HEK293T (cell line): Measurements from ENCODE around the gene CNTN5.

Experiments
- CTCF ChIA-PET: fragments of 350-600 bp; formaldehyde crosslinking; extraction: SDS; loops from one replicate; lab custom pipeline; 2021; ENCODE audit warnings: antibody characterized with exemption, inconsistent platforms; lab: Yijun Ruan, JAX
- POLR2A ChIA-PET: fragments of 350-600 bp; formaldehyde crosslinking; extraction: SDS; loops from one replicate; lab custom pipeline; 2020; ENCODE audit warnings: antibody characterized with exemption, inconsistent platforms; lab: Yijun Ruan, JAX
- DNase-seq: peaks from one replicate; pipeline ENCODE4 v3.0.0; 2012; ENCODE audit warnings: mixed read lengths; ENCODE audit errors: extremely low spot score
- ARNT ChIP-seq: fragments of 450-650 bp; IDR thresholded peaks from 2 replicates; pipeline ENCODE4 v1.6.1; 2017; ENCODE audit warnings: mild to moderate bottlenecking
- BHLHE40 ChIP-seq: fragments of 450-650 bp; IDR thresholded peaks from 2 replicates; pipeline ENCODE4 v1.6.1; 2016; ENCODE audit warnings: mild to moderate bottlenecking, moderate library complexity, borderline replicate concordance
- CTBP1 ChIP-seq: fragments of 450-650 bp; IDR thresholded peaks from 2 replicates; pipeline ENCODE4 v1.6.1; 2016; ENCODE audit warnings: borderline replicate concordance
- ELF4 ChIP-seq: fragments of 450-650 bp; IDR thresholded peaks from 2 replicates; pipeline ENCODE4 v1.6.1; 2017; ENCODE audit warnings: antibody characterized with exemption
- FOXA1 ChIP-seq: fragments of 450-650 bp; IDR thresholded peaks from 2 replicates; pipeline ENCODE4 v1.6.1; 2016; ENCODE audit warnings: mild to moderate bottlenecking
- FOXK2 ChIP-seq: fragments of 450-650 bp; IDR thresholded peaks from 2 replicates; pipeline ENCODE4 v1.6.1; 2016; ENCODE audit warnings: mild to moderate bottlenecking
- FOXM1 ChIP-seq: fragments of 450-650 bp; IDR thresholded peaks from 2 replicates; pipeline ENCODE4 v1.6.1; 2017; ENCODE audit warnings: mild to moderate bottlenecking, borderline replicate concordance
- HDGF ChIP-seq: fragments of 450-650 bp; IDR thresholded peaks from 2 replicates; pipeline ENCODE4 v1.6.1; 2017; ENCODE audit warnings: antibody characterized with exemption, borderline replicate concordance
- L3MBTL2 ChIP-seq: fragments of 450-650 bp; conservative IDR thresholded peaks from 2 replicates; pipeline ENCODE4 v1.6.1; 2016; ENCODE audit warnings: mild to moderate bottlenecking
- LEF1 ChIP-seq: fragments of 450-650 bp; IDR thresholded peaks from 2 replicates; pipeline ENCODE4 v1.6.1; 2017; ENCODE audit warnings: mild to moderate bottlenecking, borderline replicate concordance
- NFRKB ChIP-seq: fragments of 450-650 bp; IDR thresholded peaks from 2 replicates; pipeline ENCODE4 v1.6.1; 2016; ENCODE audit warnings: mild to moderate bottlenecking, moderate library complexity
- PKNOX1 ChIP-seq: fragments of 450-650 bp; IDR thresholded peaks from 2 replicates; pipeline ENCODE4 v1.6.1; 2016
- SP1 ChIP-seq: fragments of 450-650 bp; IDR thresholded peaks from 2 replicates; pipeline ENCODE4 v1.6.1; 2017
- SUZ12 ChIP-seq: fragments of 450-650 bp; IDR thresholded peaks from 2 replicates; pipeline ENCODE4 v1.6.1; 2016; ENCODE audit warnings: mild to moderate bottlenecking
- TARDBP ChIP-seq: fragments of 450-650 bp; IDR thresholded peaks from 2 replicates; pipeline ENCODE4 v1.6.1; 2016
- ZNF384 ChIP-seq: fragments of 450-650 bp; IDR thresholded peaks from 2 replicates; pipeline ENCODE4 v1.6.1; 2016

CNTN5 gene

GRCh38 chr11:99406345-99406744 lies 385.6 kb downstream of the CNTN5 start:
- CTCF ChIA-PET = no interaction called here
- POLR2A ChIA-PET = no interaction called here
- TF ChIP-seq HDGF = no peak
- TF ChIP-seq LEF1 = no peak
- TF ChIP-seq TARDBP = no peak
- TF ChIP-seq BHLHE40 = no peak
- no peak for TF ChIP-seq FOXK2
- TF ChIP-seq L3MBTL2 = no peak
- TF ChIP-seq PKNOX1 = no peak
- no peak for TF ChIP-seq ZNF384
- DNase-seq = no peak

- no peak for DNase-seq
- ChIA-PET POLR2A (interaction anchor here (0.6 kb wide), 1 partner anchor 399 kb away, joined by 3 read pairs; no protein-coding TSS in a partner anchor), CTCF (no interaction called here)
- TF ChIP-seq NFRKB (no peak), ELF4 (no peak), PKNOX1 (no peak), ZNF384 (no peak), BHLHE40 (no peak), LEF1 (no peak), FOXK2 (no peak), TARDBP (no peak)
Observed at GRCh38 chr11:99410636-99411035, 389.9 kb downstream of the CNTN5 start.

GRCh38 chr11:99418927-99419720 lies 398.4 kb downstream of the CNTN5 start:
- TF ChIP-seq FOXA1 = no peak
- TF ChIP-seq FOXM1 = no peak
- no peak for TF ChIP-seq LEF1
- no peak for TF ChIP-seq PKNOX1
- TF ChIP-seq NFRKB = no peak
- no peak for TF ChIP-seq TARDBP
- no peak for TF ChIP-seq L3MBTL2
- TF ChIP-seq ZNF384 = no peak
- no peak for TF ChIP-seq CTBP1
- TF ChIP-seq BHLHE40 = no peak
- no peak for TF ChIP-seq ARNT
- no peak for TF ChIP-seq FOXK2
- TF ChIP-seq ELF4 = no peak
- no peak for TF ChIP-seq HDGF
- no peak for TF ChIP-seq SUZ12
- TF ChIP-seq SP1 = no peak
- DNase-seq = peak; percentile 7
- CTCF ChIA-PET = no interaction called here
- POLR2A ChIA-PET = no interaction called here

- DNase-seq = no peak
- CTCF ChIA-PET = no interaction called here
- no peak for TF ChIP-seq FOXA1
- no peak for TF ChIP-seq FOXM1
- no peak for TF ChIP-seq L3MBTL2
- TF ChIP-seq LEF1 = no peak
- no peak for TF ChIP-seq SP1
- no peak for TF ChIP-seq ELF4
- TF ChIP-seq PKNOX1 = no peak
- no peak for TF ChIP-seq NFRKB
- TF ChIP-seq FOXK2 = no peak
- no peak for TF ChIP-seq BHLHE40
- no peak for TF ChIP-seq ARNT
- POLR2A ChIA-PET = no interaction called here
Observed at GRCh38 chr11:99419991-99420390, 399.2 kb downstream of the CNTN5 start.

- TF ChIP-seq ZNF384 (no peak), ELF4 (no peak), SP1 (no peak), CTBP1 (no peak), TARDBP (no peak), FOXM1 (no peak), NFRKB (no peak), BHLHE40 (no peak), HDGF (no peak), SUZ12 (no peak)
- no peak for DNase-seq
- ChIA-PET CTCF (no interaction called here), POLR2A (no interaction called here)
Observed at GRCh38 chr11:99422581-99423427, 402.1 kb downstream of the CNTN5 start.
